Naive thymus-derived CD4-positive, alpha-beta T cell (primary cell): ENCODE results near the gene CD72. TPM values are rescaled to one million over a fixed set of nuclear protein-coding genes. Genes with fewer than 3 reads are reported as not detected.

Experiments used
- ATAC-seq: fragments of 150-1000 bp; cut with Tn5 transposase; 2 replicates; pipeline ENCODE4 v1.10.0; 2021; ENCODE audit warnings: mild to moderate bottlenecking, moderate library complexity
- CTCF ChIA-PET: fragments of 350-600 bp; sonication (Branson Sonifier 250); formaldehyde crosslinking; loops from one replicate; lab custom pipeline; 2021; ENCODE audit warnings: antibody characterized with exemption; lab: Charles Lee
- POLR2A ChIA-PET: fragments of 350-600 bp; sonication (Branson Sonifier 250); formaldehyde crosslinking; loops from one replicate; lab custom pipeline; 2021; ENCODE audit warnings: antibody characterized with exemption, inconsistent platforms; lab: Charles Lee
- DNase-seq, 9 donors: peaks; one replicate each; pipeline versions ENCODE4 v3.0.0 to v3.0.0-alpha.2; 2020 to 2022; ENCODE audit warnings: mixed read lengths in 1 of 9
- H3K27ac ChIP-seq: one replicate; pipeline ENCODE4 v1.7.0; 2013; ENCODE audit warnings: mild to moderate bottlenecking, low read depth, low read length, moderate library complexity
- H3K27me3 ChIP-seq, 2 donors: one replicate each; pipeline ENCODE4 v1.7.0; 2013; ENCODE audit warnings: low read length in 2 of 2, mild to moderate bottlenecking in 2 of 2, moderate library complexity in 2 of 2; ENCODE audit not compliant: control insufficient read depth in 2 of 2, insufficient read depth in 2 of 2
- H3K36me3 ChIP-seq, 3 experiments: 1 replicate in 2 of 3; 2 replicates in 1 of 3; pipeline ENCODE4 v1.7.0; 2013; ENCODE audit warnings: low read length in 3 of 3, mild to moderate bottlenecking in 3 of 3, moderate library complexity in 1 of 3; ENCODE audit not compliant: insufficient read depth in 3 of 3, control insufficient read depth in 2 of 3
- H3K4me1 ChIP-seq, 2 donors: one replicate each; pipeline ENCODE4 v1.7.0; 2013; ENCODE audit warnings: low read length in 2 of 2, mild to moderate bottlenecking in 2 of 2, moderate library complexity in 1 of 2; ENCODE audit not compliant: control insufficient read depth in 2 of 2, insufficient read depth in 2 of 2
- H3K4me3 ChIP-seq: 2 replicates; pipeline ENCODE4 v1.7.0; 2013; ENCODE audit warnings: mild to moderate bottlenecking, low read length
- H3K9me3 ChIP-seq, 3 experiments: 1 replicate in 2 of 3; 2 replicates in 1 of 3; pipeline ENCODE4 v1.7.0; 2013; ENCODE audit warnings: low read length in 3 of 3; ENCODE audit not compliant: control insufficient read depth in 2 of 3
- H3K27ac Mint-ChIP-seq, 9 donors: one replicate each; pipeline ENCODE4 v1.8.0; 2020 to 2022; ENCODE audit warnings: mixed read lengths in 9 of 9, mild to moderate bottlenecking in 8 of 9, moderate library complexity in 5 of 9, inconsistent platforms in 2 of 9
- H3K27me3 Mint-ChIP-seq, 5 donors: one replicate each; pipeline ENCODE4 v1.8.0; 2021 to 2022; ENCODE audit warnings: mixed read lengths in 5 of 5, mild to moderate bottlenecking in 1 of 5
- H3K36me3 Mint-ChIP-seq, 5 donors: one replicate each; pipeline ENCODE4 v1.8.0; 2020 to 2022; ENCODE audit warnings: mixed read lengths in 5 of 5, mild to moderate bottlenecking in 3 of 5, inconsistent platforms in 1 of 5
- H3K4me1 Mint-ChIP-seq, 7 donors: one replicate each; pipeline ENCODE4 v1.8.0; 2020 to 2022; ENCODE audit warnings: mixed read lengths in 7 of 7, mild to moderate bottlenecking in 3 of 7, inconsistent platforms in 1 of 7
- H3K4me3 Mint-ChIP-seq, 10 donors: one replicate each; pipeline ENCODE4 v1.8.0; 2020 to 2022; ENCODE audit warnings: mild to moderate bottlenecking in 10 of 10, mixed read lengths in 10 of 10, moderate library complexity in 6 of 10, inconsistent platforms in 2 of 10
- H3K9me3 Mint-ChIP-seq, 11 donors: one replicate each; pipeline ENCODE4 v1.8.0; 2020 to 2022; ENCODE audit warnings: mixed read lengths in 11 of 11, mild to moderate bottlenecking in 4 of 11, inconsistent platforms in 1 of 11, moderate library complexity in 1 of 11
- intact Hi-C, 2 donors: fragments of 100-400 bp; cut with micrococcal nuclease; formaldehyde crosslinking; loops; one replicate each; pipeline ENCODE4 v1.15.1; 2023
- polyA plus RNA-seq, 2 donors: library from polyadenylated mRNA; unstranded; fragments of 300-500 nt; fragmentation: Illumina TruSeq; gene quantifications; one replicate each; pipeline ENCODE4 v1.2.3, GENCODE V29; 2021
- total RNA-seq, 6 experiments: library from RNA in 5 of 6; stranded (reverse) in 5 of 6; gene quantifications; 1 replicate in 5 of 6; 2 replicates in 1 of 6; pipeline ENCODE4 v1.2.3 and lab custom pipeline; 2021 to 2026

CD72 gene
- total and polyA plus RNA-seq, 7 experiments from 2014 or later: 0.40 to 12.1 (median 5.2) TPM

- ATAC-seq (peak; percentile 54), DNase-seq (peak in 2 of 9 donors; percentile 7 to 42)
- Mint-ChIP-seq H3K9me3 (no peaks in the 10 kb centered on the region), H3K4me1 (peaks cover 33 to 44% (median 38%) of the 10 kb centered on the region in 7 donors), H3K27ac (peak overlapping the region in 8 of 9 donors; percentile 45 to 92 (median 87)), H3K27me3 (no peaks in the 10 kb centered on the region), H3K36me3 (peaks cover 0 to 2% (median 0%) of the 10 kb centered on the region in 5 donors), H3K4me3 (peak overlapping the region in 8 of 10 donors; percentile 18 to 89 (median 67))
- POLR2A ChIA-PET: interaction anchor here (1.0 to 1.7 kb wide), 9 partner anchors 10 to 113 kb away, joined by 3 to 5 read pairs (median 4); partner anchors contain the start of genes CCDC107, CREB3, RMRP and TLN1
- intact Hi-C loops: loop anchor here in 1 of 2 donors (5.0 kb wide), 1 partner anchor 263 kb away; no protein-coding TSS in a partner anchor
- Histone ChIP-seq H3K4me1 (peaks cover 27 to 36% of the 10 kb centered on the region in 2 donors), H3K27ac (peak overlapping the region; percentile 38), H3K4me3 (peak overlapping the region; percentile 25), H3K36me3 (no peaks in the 10 kb centered on the region), H3K27me3 (no peaks in the 10 kb centered on the region), H3K9me3 (no peaks in the 10 kb centered on the region)
- CTCF ChIA-PET: interaction anchor here (0.9 to 12.7 kb wide), 4 partner anchors 14 to 73 kb away, joined by 3 to 118 read pairs (median 40); partner anchors contain the start of genes CCDC107, RMRP and SIT1
These were observed 914 bp upstream of the CD72 start for GRCh38 chr9:35618854-35619799.

DNA sequence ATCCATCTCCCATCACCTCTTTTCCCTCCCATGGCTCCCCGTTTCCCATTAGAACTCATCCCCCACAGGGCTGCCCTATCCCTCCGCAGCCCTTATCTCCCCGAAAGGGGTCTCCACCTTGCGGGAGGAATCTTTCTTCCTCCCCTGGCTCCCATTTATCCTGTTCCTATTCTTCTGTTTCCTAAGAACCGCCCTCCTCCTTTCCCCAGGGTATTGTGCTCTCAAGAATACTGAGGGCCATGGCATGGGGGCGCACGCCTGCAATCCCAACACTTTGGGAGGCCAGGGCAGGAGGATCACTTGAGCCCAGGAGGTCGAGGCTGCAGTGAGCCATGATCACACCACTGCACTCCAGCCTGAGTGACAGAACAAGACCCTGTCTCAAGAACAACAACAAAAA, 665 bp downstream of the CD72 start:
- Histone ChIP-seq H3K4me1 (peaks cover 27 to 36% of the 10 kb centered on the region in 2 donors), H3K27me3 (no peaks in the 10 kb centered on the region), H3K4me3 (peak overlapping the region; percentile 84), H3K36me3 (no peaks in the 10 kb centered on the region), H3K27ac (peak overlapping the region; percentile 71), H3K9me3 (no peaks in the 10 kb centered on the region)
- peaks cover 33 to 44% (median 38%) of the 10 kb centered on the region in 7 donors for H3K4me1 Mint-ChIP-seq
- no peaks in the 10 kb centered on the region for H3K9me3 Mint-ChIP-seq
- H3K4me3 Mint-ChIP-seq: peak overlapping the region; percentile 82 to 89 (median 86)
- ChIA-PET POLR2A (interaction anchor here (0.5 to 5.5 kb wide), 17 partner anchors 8 to 139 kb away, joined by 3 to 94 read pairs (median 5); partner anchors contain the start of genes ARHGEF39, CCDC107, CREB3 and RGP1), CTCF (interaction anchor here (0.8 to 12.7 kb wide), 14 partner anchors 9 to 131 kb away, joined by 3 to 118 read pairs (median 5); partner anchors contain the start of genes CCDC107, CREB3, GBA2 and RGP1)
- H3K36me3 Mint-ChIP-seq: peaks cover 0 to 2% (median 0%) of the 10 kb centered on the region in 5 donors
- no peaks in the 10 kb centered on the region for H3K27me3 Mint-ChIP-seq
- intact Hi-C loops: loop anchor here (1.0 to 5.0 kb wide), 7 partner anchors 13 to 265 kb away; partner anchors contain the start of genes CCDC107 (in 1 of the 2), CREB3 (in 1 of the 2), RMRP (in 1 of the 2) and TLN1 (in 1 of the 2)
- H3K27ac Mint-ChIP-seq: peak overlapping the region; percentile 84 to 93 (median 91)
- DNase-seq: no peak
- ATAC-seq: no peak

DNA sequence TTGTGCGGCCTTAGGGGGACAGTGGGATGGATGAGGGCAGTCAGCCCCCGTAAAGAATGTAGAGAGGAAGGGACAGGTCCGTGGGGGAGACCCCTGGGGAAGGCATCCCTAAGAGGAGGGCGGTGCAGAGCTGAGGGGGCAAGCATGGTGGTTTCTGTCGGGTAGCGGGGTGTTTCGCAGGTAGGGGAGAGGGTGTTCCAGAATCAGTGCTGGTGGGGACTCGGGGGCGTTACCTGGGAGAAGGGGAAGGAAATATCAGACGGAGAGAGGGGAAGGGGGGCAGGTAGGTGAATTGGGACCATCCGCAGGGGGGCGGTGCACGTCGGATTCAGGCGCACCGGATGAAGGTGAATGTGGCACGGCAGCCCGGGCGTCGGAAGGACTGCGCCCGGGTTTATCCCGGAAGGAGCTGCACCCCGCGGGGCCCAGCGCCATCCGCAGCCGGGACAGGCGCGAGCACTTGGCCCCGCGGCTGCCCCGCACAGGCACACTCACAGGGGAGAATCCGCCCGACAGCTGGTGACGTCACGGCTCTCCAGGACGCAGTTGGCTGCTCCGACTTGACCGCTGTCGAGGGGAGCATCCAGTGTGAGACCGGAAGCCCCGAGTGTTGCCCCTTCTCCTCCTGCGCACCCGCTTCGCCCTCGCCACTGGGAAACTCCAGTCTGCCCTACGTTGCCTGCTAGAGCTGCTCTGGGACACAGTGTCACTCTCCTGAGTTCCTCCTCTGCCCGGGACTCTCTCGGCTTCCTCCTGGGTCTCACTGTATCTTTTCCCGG, 1.3 kb downstream of the CD72 start:
- Mint-ChIP-seq H3K4me1 (peaks cover 33 to 44% (median 38%) of the 10 kb centered on the region in 7 donors), H3K4me3 (peak overlapping the region; percentile 82 to 89 (median 86)), H3K27ac (peak overlapping the region; percentile 84 to 93 (median 91)), H3K27me3 (no peaks in the 10 kb centered on the region), H3K36me3 (peaks cover 0 to 2% (median 0%) of the 10 kb centered on the region in 5 donors), H3K9me3 (no peaks in the 10 kb centered on the region)
- H3K4me1 ChIP-seq: peaks cover 27 to 36% of the 10 kb centered on the region in 2 donors
- DNase-seq: peak; percentile 46 to 71 (median 64)
- H3K9me3 ChIP-seq: no peaks in the 10 kb centered on the region
- H3K27ac ChIP-seq: peak overlapping the region; percentile 71
- no peaks in the 10 kb centered on the region for H3K27me3 ChIP-seq
- intact Hi-C loops: loop anchor here (1.0 to 5.0 kb wide), 7 partner anchors 13 to 265 kb away; partner anchors contain the start of genes CREB3 (in 2 of the 2), TLN1 (in 2 of the 2), CCDC107 (in 1 of the 2) and RMRP (in 1 of the 2)
- peak overlapping the region; percentile 84 for H3K4me3 ChIP-seq
- POLR2A ChIA-PET: interaction anchor here (0.5 to 5.5 kb wide), 23 partner anchors 9 to 195 kb away, joined by 3 to 94 read pairs (median 4); partner anchors contain the start of genes ARHGEF39, CCDC107, CREB3 and RGP1
- ATAC-seq: peak; percentile 80
- no peaks in the 10 kb centered on the region for H3K36me3 ChIP-seq
- CTCF ChIA-PET: interaction anchor here (0.8 to 12.7 kb wide), 14 partner anchors 9 to 132 kb away, joined by 3 to 118 read pairs (median 5); partner anchors contain the start of genes CCDC107, CREB3, GBA2 and RGP1

GRCh38 chr9:35615981-35616680, 2.1 kb downstream of the CD72 start:
- POLR2A ChIA-PET: interaction anchor here (0.5 to 5.5 kb wide), 19 partner anchors 8 to 196 kb away, joined by 3 to 94 read pairs (median 4); partner anchors contain the start of genes ARHGEF39, CCDC107, CREB3 and RMRP
- H3K27ac Mint-ChIP-seq: peak overlapping the region; percentile 84 to 93 (median 91)

GRCh38 chr9:35612843-35613242, 5.4 kb downstream of the CD72 start:
- no peak overlapping the region for H3K4me3 ChIP-seq
- H3K27me3 ChIP-seq: no peaks in the 10 kb centered on the region
- Mint-ChIP-seq H3K4me3 (no peak overlapping the region), H3K9me3 (no peaks in the 10 kb centered on the region), H3K36me3 (peaks cover 0 to 6% (median 0%) of the 10 kb centered on the region in 5 donors), H3K4me1 (peaks cover 22 to 29% (median 26%) of the 10 kb centered on the region in 7 donors), H3K27ac (peak overlapping the region in 1 of 9 donors; percentile 32), H3K27me3 (no peaks in the 10 kb centered on the region)
- intact Hi-C loops: no loop called here
- CTCF ChIA-PET: interaction anchor here (0.8 to 12.7 kb wide), 7 partner anchors 26 to 124 kb away, joined by 3 to 118 read pairs (median 15); partner anchors contain the start of genes CCDC107, CREB3, RMRP and SIT1
- DNase-seq: no peak
- peaks cover 18 to 22% of the 10 kb centered on the region in 2 donors for H3K4me1 ChIP-seq
- no peaks in the 10 kb centered on the region for H3K9me3 ChIP-seq
- H3K27ac ChIP-seq: no peak overlapping the region
- peaks cover 7 to 24% (median 9%) of the 10 kb centered on the region in 3 experiments for H3K36me3 ChIP-seq
- no peak for ATAC-seq
- POLR2A ChIA-PET: interaction anchor here (0.6 to 4.9 kb wide), 2 partner anchors 33 to 112 kb away, joined by 5 to 36 read pairs; no protein-coding TSS in a partner anchor

More at GRCh38 chr9:35615981-35616680, 2.1 kb downstream of the CD72 start:
- Histone ChIP-seq H3K4me3 (peak overlapping the region; percentile 84), H3K36me3 (no peaks in the 10 kb centered on the region), H3K4me1 (peaks cover 34 to 37% of the 10 kb centered on the region in 2 donors), H3K9me3 (no peaks in the 10 kb centered on the region), H3K27ac (peak overlapping the region; percentile 71), H3K27me3 (no peaks in the 10 kb centered on the region)
- Mint-ChIP-seq H3K36me3 (peaks cover 0 to 2% (median 0%) of the 10 kb centered on the region in 5 donors), H3K9me3 (no peaks in the 10 kb centered on the region), H3K4me1 (peaks cover 40 to 49% (median 44%) of the 10 kb centered on the region in 7 donors), H3K4me3 (peak overlapping the region; percentile 82 to 89 (median 86)), H3K27me3 (no peaks in the 10 kb centered on the region)
- CTCF ChIA-PET: interaction anchor here (0.9 to 12.7 kb wide), 14 partner anchors 8 to 134 kb away, joined by 3 to 118 read pairs (median 6); partner anchors contain the start of genes ARHGEF39, CCDC107, CREB3 and RMRP
- ATAC-seq (no peak), DNase-seq (no peak)
- intact Hi-C loops: loop anchor here (1.0 to 5.0 kb wide), 4 partner anchors 75 to 266 kb away; partner anchors contain the start of genes CREB3 (in 1 of the 2) and TLN1 (in 1 of the 2)
